ENCODE results near the gene CLDN22.

DNA sequence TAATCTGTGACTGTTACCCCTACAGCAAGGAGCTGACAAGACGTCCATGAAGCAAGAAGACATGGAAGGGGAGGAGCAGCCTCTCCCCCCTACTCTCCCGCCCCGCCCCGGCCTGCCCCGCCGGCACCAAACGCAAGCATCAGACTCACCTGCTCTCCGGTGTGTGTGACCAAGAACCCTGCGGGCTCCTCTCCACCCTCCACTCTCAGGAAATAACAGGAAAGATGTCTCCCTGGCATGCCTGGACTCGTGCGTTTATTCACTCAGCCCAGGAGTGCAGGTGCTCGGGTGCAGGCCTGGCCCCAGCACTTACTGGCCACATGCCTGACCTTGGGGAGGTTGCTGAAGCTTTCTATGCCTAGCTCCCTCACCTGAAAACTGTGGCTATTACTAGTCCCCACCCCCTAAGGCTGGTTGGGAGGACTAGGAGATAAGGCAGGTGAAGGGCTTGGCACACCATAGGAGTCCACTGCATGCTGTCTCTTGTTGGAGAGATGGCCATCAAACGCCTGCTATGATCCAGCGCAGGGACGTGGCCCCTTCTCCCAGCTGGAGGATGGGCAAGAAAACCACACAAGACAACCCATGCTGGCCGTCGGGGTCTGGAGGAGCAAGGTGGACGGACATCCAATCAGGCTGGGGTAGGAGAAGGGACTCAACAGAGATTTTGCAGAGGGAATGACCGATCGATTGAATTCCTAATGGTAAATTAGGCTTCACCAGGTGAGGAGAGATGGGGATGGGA, 37.0 kb upstream of the CLDN22 start:
- TF ChIP-seq POLR2A (IDR thresholded peaks at IDR 0.05; ENCODE audit: low read depth, low read length) (no peak), POLR2AphosphoS5 (IDR thresholded peaks at IDR 0.05; ENCODE audit: low read depth, low read length) (no peak), TAF1 (IDR thresholded peaks at IDR 0.05; ENCODE audit: borderline replicate concordance, low read depth, low read length) (no peak)
